GM23248 (cell line): Measurements from ENCODE around the gene RPL21.

ENCODE experiments used
- EZH2 ChIP-seq: fragments of 200-600 bp; sonication (generic); IDR thresholded peaks from 2 replicates; pipeline ENCODE4 v1.6.1; 2018; ENCODE audit warnings: antibody characterized with exemption, mild to moderate bottlenecking; ENCODE audit not compliant: insufficient read depth, poor library complexity, severe bottlenecking
- EZH2phosphoT487 ChIP-seq: fragments of 200-600 bp; sonication (generic); IDR thresholded peaks from 2 replicates; pipeline ENCODE4 v1.6.1; 2018; ENCODE audit warnings: antibody characterized with exemption, moderate library complexity, mild to moderate bottlenecking, low read depth; ENCODE audit not compliant: insufficient read depth

- TF ChIP-seq EZH2, result no peak
- no peak for TF ChIP-seq EZH2phosphoT487
Observed at GRCh38 chr13:27251166-27252091, at the start of gene RPL21.
